ENCODE measurements around the gene LXN. TPM values are rescaled to one million over a fixed set of nuclear protein-coding genes. Genes with fewer than 3 reads are reported as not detected.

Gene LXN
- total RNA-seq (ENCODE audit: low replicate concordance) = 115 and 152 TPM in 2 replicates

GRCh38 chr3:158672215-158673176 is at the start of gene LXN:
TSS of gene LXN (minus strand) at chr3:158672648. CDS start at chr3:158672478, 170 bp downstream.
- DNase-seq (ENCODE audit: low read depth) = peak; percentile 81
- peak within 1 kb of the TSS; percentile 80 for H3K4me3 ChIP-seq (ENCODE audit: low read depth, low read length)
- peak; percentile 89 for TF ChIP-seq CTCF (IDR thresholded peaks at IDR 0.05; ENCODE audit: insufficient read depth, low read length)

DNA sequence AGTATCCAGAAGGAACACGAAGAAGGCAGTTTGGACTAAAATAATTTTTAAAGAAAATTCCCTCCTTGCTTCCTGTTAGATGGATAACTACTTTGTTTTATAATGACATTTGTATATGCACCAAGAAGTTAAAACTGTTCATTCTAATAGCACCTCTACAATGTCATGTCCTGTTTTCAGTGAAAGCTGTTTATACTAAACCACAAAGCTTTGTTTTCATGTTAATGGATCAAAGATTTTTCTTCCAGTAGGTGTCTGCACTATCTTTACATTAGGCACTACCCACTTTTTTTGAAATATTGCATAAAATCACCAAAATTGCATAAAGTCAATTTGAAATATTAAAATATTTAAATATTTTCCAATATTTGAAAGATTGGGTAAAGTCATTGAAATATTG is 49.7 kb upstream of the LXN start:
- DNase-seq (ENCODE audit: low read depth) = no peak
- no peak overlapping the region for H3K4me3 ChIP-seq (ENCODE audit: low read depth, low read length)
- TF ChIP-seq CTCF (IDR thresholded peaks at IDR 0.05; ENCODE audit: insufficient read depth, low read length) = no peak

DNA sequence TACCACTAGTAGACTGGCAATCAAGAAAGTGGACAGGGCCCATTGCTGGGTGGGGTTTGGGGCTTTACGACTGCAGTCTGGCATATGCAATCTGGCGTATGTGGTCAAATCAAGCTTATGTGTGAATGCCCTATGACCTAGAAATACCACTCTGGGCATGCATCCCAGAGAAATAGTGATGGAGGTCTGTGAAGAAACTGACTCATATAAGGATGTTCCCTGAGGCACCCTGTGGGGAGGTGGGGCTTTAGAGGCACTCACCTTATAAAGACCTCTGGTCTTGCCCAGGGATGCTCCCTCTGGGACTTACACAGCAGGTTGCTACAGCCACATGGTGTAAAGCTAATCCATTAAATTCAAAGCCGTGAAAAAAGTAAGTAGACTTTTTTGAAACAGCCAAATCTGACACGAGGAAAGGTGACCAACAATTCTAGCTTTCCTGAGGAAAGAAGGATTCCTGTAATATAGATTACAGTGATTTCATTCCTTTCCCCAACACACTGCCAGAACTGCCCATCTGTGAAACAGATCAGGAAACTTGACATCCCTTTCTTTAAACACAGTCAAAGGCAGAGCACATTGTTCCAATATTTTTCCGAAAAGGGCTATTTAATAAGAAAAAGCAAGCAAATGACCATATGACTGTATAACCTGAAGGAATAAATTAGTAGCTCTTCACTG is 46.2 kb upstream of the LXN start:
- no peak overlapping the region for H3K4me3 ChIP-seq (ENCODE audit: low read depth, low read length)
- peak; percentile 92 for DNase-seq (ENCODE audit: low read depth)
- TF ChIP-seq CTCF (IDR thresholded peaks at IDR 0.05; ENCODE audit: insufficient read depth, low read length) = no peak

GRCh38 chr3:158717576-158717975 is 45.1 kb upstream of the LXN start:
- DNase-seq (ENCODE audit: low read depth) = no peak
- no peak overlapping the region for H3K4me3 ChIP-seq (ENCODE audit: low read depth, low read length)
- no peak for TF ChIP-seq CTCF (IDR thresholded peaks at IDR 0.05; ENCODE audit: insufficient read depth, low read length)

DNA sequence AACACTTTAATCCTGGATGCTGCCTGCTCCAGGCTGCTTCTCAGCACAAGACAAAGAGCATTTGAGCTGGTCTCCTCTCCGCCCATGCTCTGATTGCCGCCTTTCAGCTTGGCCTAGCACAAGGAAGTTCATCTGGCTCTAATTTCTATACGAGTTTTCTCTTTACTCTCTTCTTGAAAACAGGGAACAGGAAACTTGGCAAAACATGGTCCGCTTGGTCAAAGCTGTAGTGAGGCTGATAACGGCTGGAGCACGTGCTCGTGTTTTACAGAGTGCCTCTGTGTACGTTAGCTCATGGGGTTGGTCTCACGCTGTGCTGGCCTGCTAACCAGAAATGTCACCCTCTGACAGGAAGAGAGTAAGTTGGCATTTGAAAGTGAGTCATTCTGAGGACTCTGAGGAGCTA is 40.6 kb upstream of the LXN start:
- no peak for TF ChIP-seq CTCF (IDR thresholded peaks at IDR 0.05; ENCODE audit: insufficient read depth, low read length)
- peak; percentile 60 for DNase-seq (ENCODE audit: low read depth)
- H3K4me3 ChIP-seq (ENCODE audit: low read depth, low read length) = no peak overlapping the region

GRCh38 chr3:158712443-158712842 is 40.0 kb upstream of the LXN start:
- no peak overlapping the region for H3K4me3 ChIP-seq (ENCODE audit: low read depth, low read length)
- TF ChIP-seq CTCF (IDR thresholded peaks at IDR 0.05; ENCODE audit: insufficient read depth, low read length) = no peak
- no peak for DNase-seq (ENCODE audit: low read depth)
